H7 (cell line): ENCODE measurements around the gene MAN2A2. TPM values are rescaled to one million over a fixed set of nuclear protein-coding genes. Genes with fewer than 3 reads are reported as not detected.
A peak's percentile ranks its signal among the peaks of the same experiment; 100 is the strongest.
"Not testable (repeated sequence)": the region's sequence is repeated elsewhere in the genome, so short reads cannot be mapped to it uniquely, and the experiment has no call there.

ENCODE experiments used
- DNase-seq: peaks from one replicate; pipeline ENCODE4 v3.0.0; 2012
- H3K27me3 ChIP-seq: 2 replicates; pipeline ENCODE4 v1.6.0; 2011; ENCODE audit warnings: mild to moderate bottlenecking, low read length; ENCODE audit not compliant: control insufficient read depth, insufficient read depth
- H3K36me3 ChIP-seq: replicated peaks from 2 replicates; pipeline ENCODE4 v1.5.1; 2011; ENCODE audit warnings: low read length; ENCODE audit not compliant: control insufficient read depth, insufficient read depth
- H3K4me3 ChIP-seq: 2 replicates; pipeline ENCODE4 v1.5.1; 2011; ENCODE audit warnings: low read depth, mild to moderate bottlenecking, control low read depth, low read length, moderate library complexity; ENCODE audit not compliant: insufficient read depth
- total RNA-seq: library from RNA; depleted of rRNA; stranded (reverse); fragments of >200 nt; shearing (Covaris generic); gene quantifications from 2 replicates; pipeline ENCODE4 v1.2.3, GENCODE V29; 2014

MAN2A2 gene
- total RNA-seq, 1 experiment from 2014 or later = 7.4 TPM

- Histone ChIP-seq H3K4me3 (no peak overlapping the region), H3K27me3 (peaks cover 11% of the 10 kb centered on the region), H3K36me3 (no peaks in the 10 kb centered on the region; the same call in 1 of the 2 replicates)
- no peak for DNase-seq
Observed at GRCh38 chr15:90901175-90902039, 1.7 kb upstream of the MAN2A2 start.

GRCh38 chr15:90902040-90902839 is 862 bp upstream of the MAN2A2 start:
- DNase-seq = peak; percentile 99
- no peaks in the 10 kb centered on the region; the same call in 1 of the 2 replicates for H3K36me3 ChIP-seq
- peaks cover 11% of the 10 kb centered on the region for H3K27me3 ChIP-seq
- H3K4me3 ChIP-seq = peak overlapping the region; percentile 76

- Histone ChIP-seq H3K36me3 (peaks cover 1% of the 10 kb centered on the region), H3K4me3 (peak overlapping the region; percentile 76), H3K27me3 (peaks cover 11% of the 10 kb centered on the region)
- DNase-seq = peak; percentile 88
Observed at GRCh38 chr15:90903733-90904536, 833 bp downstream of the MAN2A2 start.

DNA sequence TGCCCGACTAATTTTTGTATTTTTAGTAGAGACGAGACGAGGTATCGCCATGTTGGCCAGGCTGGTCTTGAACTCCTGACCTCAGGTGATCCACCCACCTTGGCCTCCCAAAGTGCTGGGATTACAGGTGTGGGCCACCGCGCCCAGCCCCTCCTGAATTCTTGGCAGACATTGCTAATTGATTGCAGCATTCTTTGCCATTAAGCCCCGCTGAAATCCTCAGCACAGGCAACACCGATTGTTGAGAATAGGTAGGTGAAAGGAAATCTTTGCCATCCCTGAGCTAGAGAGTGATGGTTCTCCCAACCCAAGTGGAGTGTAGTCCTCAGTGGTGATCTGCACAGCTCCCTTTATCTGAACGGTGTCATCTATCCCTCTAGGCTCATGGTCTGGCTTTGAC is 1.6 kb downstream of the MAN2A2 start:
- Histone ChIP-seq H3K4me3 (no peak overlapping the region), H3K27me3 (peaks cover 11% of the 10 kb centered on the region), H3K36me3 (peaks cover 1% of the 10 kb centered on the region)
- no peak for DNase-seq

GRCh38 chr15:90905306-90906180 is 2.4 kb downstream of the MAN2A2 start:
- peaks cover 1% of the 10 kb centered on the region for H3K36me3 ChIP-seq
- peaks cover 11% of the 10 kb centered on the region for H3K27me3 ChIP-seq
- H3K4me3 ChIP-seq = no peak overlapping the region
- DNase-seq = no peak

DNA sequence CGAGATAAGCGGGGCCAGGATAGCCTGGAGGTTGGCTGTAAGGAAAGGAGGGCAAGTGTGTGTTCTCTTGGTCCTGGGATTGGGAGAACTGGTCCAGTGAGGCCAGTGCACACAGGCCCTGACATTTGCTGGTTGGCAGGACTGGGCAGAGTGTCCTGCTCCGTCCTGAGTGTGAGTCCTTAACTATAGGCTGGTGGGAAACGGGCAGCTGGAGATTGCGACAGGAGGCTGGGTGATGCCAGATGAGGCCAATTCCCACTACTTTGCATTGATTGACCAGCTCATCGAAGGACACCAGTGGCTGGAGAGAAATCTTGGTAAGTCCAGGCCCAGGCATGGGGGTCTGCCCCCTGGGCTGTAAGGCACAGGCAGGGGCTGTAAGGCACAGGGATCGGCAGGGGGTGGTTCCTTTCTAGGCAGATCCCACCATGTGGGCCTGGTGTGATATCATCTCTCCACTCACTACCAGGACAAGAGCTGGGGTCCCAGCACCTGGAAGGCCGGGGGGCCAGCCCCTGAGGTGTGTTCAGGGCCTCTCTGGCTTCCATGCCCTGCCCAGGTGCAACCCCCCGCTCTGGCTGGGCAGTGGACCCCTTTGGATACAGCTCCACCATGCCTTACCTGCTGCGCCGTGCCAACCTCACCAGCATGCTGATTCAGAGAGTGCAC is 3.2 kb downstream of the MAN2A2 start:
- peaks cover 1% of the 10 kb centered on the region for H3K36me3 ChIP-seq
- DNase-seq = no peak
- H3K4me3 ChIP-seq = no peak overlapping the region
- H3K27me3 ChIP-seq = peaks cover 11% of the 10 kb centered on the region

DNA sequence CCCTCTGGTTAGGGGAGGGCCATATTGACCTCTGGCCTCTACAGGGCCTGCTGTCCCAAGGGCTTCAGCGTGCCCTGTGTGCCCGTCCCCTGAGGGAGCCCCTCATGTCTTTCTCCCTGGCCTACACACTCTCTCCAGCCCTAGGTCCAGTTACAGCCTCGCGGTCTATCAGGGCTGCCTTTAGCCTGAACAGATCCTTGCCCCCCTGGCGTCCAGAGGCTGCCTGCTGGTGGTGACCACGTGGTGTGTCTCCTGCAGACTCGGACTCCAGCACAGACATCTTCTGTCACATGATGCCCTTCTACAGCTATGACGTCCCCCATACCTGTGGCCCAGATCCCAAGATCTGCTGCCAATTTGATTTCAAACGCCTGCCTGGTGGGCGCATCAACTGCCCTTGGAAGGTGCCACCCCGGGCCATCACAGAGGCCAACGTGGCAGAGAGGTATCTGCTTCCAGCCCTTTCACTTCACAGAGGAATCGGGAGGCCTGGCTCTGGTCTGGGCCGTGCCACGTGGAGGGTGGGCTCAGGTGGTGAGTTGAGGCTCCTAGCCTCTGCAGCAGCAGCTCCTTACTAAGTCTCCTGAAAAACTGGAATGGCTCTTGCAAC is 4.1 kb downstream of the MAN2A2 start:
- Histone ChIP-seq H3K4me3 (no peak overlapping the region), H3K36me3 (peaks cover 1% of the 10 kb centered on the region), H3K27me3 (peaks cover 11% of the 10 kb centered on the region)
- no peak for DNase-seq

DNA sequence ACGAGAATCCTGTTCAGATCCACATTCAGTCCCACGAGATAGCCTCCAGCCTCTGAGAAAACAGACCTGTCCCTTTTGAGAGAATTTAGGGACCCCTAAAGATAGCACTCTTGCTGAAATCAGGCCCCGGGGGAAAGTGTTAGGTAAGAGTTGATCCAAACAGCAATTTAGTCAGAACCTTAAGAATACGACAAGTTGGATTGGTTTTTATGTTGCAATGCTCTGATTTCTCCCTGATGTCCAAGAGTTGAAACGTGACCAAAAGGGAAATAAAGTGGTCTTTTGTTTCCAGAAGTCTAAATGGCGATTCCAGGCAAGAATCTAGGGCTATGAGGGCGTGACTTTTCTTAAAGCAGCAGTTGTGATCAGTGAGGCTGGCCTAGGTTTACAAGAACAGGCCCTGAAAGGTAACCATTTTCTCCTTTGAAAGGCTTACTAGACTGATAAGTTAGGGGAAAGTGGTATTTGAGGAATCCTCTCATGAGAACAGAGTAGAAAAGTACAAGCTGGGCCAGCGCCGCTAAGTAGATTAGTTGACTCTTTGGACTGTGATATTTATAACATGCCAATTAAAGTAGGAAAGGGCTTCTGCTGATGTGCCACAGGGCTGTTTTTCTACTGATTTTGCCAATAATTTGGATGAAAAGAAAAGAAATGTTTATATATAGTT is 4.9 kb downstream of the MAN2A2 start:
- no peak for DNase-seq
- peaks cover 11% of the 10 kb centered on the region for H3K27me3 ChIP-seq
- H3K36me3 ChIP-seq = peaks cover 3% of the 10 kb centered on the region
- H3K4me3 ChIP-seq = no peak overlapping the region

DNA sequence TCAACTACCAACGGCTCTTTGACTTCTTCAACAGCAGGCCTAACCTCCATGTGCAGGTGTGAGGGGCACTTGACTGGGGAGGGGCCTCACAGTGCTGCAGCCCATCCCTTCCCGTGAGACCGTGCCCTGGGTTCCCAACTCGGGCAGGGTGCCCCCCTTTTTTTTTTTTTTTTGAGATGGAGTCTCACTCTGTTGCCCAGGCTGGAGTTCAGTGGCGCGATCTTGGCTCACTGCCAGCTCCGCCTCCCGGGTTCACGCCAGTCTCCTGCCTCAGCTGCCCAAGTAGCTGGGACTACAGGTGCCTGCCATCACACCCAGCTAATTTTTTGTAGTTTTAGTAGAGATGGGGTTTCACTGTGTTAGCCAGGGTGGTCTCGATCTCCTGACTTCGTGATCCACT is 6.3 kb downstream of the MAN2A2 start:
- not testable (repeated sequence) for H3K36me3 ChIP-seq, H3K27me3 ChIP-seq

GRCh38 chr15:90909976-90910375 is 6.9 kb downstream of the MAN2A2 start:
- DNase-seq = no peak
- H3K36me3 ChIP-seq = peaks cover 3% of the 10 kb centered on the region
- H3K27me3 ChIP-seq = no peaks in the 10 kb centered on the region
- no peak overlapping the region for H3K4me3 ChIP-seq

More for the DNA sequence above, 6.3 kb downstream of the MAN2A2 start:
- DNase-seq, H3K4me3 ChIP-seq: not testable (repeated sequence)

DNA sequence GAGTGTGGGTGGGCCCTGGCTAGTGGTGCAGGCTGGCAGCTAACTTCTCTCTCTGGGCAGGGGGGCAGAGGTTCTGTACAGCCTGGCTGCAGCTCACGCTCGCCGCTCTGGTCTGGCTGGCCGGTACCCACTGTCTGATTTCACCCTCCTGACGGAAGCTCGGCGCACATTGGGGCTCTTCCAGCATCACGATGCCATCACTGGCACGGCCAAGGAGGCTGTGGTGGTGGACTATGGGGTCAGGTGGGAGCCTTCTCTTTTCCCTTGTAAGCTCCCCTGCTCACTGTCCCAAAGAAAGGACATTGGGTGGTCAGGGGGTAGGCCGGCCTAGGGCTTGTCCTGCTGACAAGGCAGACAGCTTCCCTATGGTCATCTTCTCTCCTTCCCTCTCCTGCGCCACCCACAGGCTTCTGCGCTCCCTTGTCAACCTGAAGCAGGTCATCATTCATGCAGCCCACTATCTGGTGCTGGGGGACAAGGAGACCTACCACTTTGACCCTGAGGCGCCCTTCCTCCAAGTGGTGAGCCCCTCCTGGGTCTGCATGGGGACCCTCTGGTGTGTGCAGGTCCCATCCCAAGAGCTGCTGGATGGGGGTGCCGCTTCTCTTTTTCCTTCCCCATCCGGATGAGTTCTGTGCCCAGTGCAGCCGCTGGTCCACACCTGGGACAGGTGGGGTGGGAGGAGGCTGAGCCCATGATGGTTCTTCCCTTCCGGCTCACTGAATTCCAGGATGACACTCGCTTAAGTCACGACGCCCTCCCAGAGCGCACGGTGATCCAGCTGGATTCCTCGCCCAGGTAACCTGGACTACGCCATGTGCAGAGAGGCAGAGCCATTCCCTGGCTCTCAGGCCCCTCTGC is 7.6 kb downstream of the MAN2A2 start:
- Histone ChIP-seq H3K4me3 (no peak overlapping the region), H3K36me3 (peaks cover 3% of the 10 kb centered on the region)
- no peak for DNase-seq

DNA sequence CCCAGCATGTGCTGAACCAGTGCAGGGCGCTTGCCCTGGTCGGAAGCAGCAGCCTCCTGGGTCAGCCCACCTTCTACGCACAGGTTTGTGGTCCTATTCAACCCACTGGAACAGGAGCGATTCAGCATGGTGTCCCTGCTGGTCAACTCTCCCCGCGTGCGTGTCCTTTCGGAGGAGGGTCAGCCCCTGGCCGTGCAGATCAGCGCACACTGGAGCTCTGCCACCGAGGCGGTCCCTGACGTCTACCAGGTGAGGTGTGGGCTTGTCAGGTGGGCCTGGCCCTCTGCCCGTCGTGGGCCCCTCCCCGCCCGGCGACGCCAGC is 8.2 kb downstream of the MAN2A2 start:
- DNase-seq = no peak
- H3K27me3 ChIP-seq = no peaks in the 10 kb centered on the region
- peaks cover 3% of the 10 kb centered on the region for H3K36me3 ChIP-seq
- H3K4me3 ChIP-seq = no peak overlapping the region

More for the DNA sequence above, 7.6 kb downstream of the MAN2A2 start:
- H3K27me3 ChIP-seq = no peaks in the 10 kb centered on the region
